Gastroesophageal sphincter (tissue), 4 donors: ENCODE results near the gene NUP160. TPM values are rescaled to one million over a fixed set of nuclear protein-coding genes. Genes with fewer than 3 reads are reported as not detected.
A peak's percentile ranks its signal among the peaks of the same experiment; 100 is the strongest.

Experiments
- ATAC-seq: fragments of 150-250 bp; one replicate; pipeline ENCODE4 v1.9.1; 2016; ENCODE audit warnings: mild to moderate bottlenecking, moderate library complexity
- H3K27ac ChIP-seq, 4 donors: fragments of 200-600 bp; sonication (generic) in 3 of 4; 1 replicate in 3 of 4; 2 replicates in 1 of 4; pipeline ENCODE4 v1.5.1; 2016 to 2019
- H3K27me3 ChIP-seq: fragments of 200-600 bp; sonication (generic); one replicate; pipeline ENCODE4 v1.5.1; 2019
- H3K36me3 ChIP-seq, 2 donors: fragments of 200-600 bp; sonication (generic); one replicate each; pipeline ENCODE4 v1.5.1; 2019; ENCODE audit warnings: control low read depth in 1 of 2
- H3K4me1 ChIP-seq, 3 donors: fragments of 200-600 bp; sonication (generic); 1 replicate in 2 of 3; 2 replicates in 1 of 3; pipeline ENCODE4 v1.5.1; 2016 to 2019; ENCODE audit warnings: control low read depth in 2 of 3
- H3K4me3 ChIP-seq, 2 donors: fragments of 200-600 bp; sonication (generic); one replicate each; pipeline ENCODE4 v1.5.1; 2019; ENCODE audit warnings: mild to moderate bottlenecking in 1 of 2, moderate library complexity in 1 of 2
- H3K9me3 ChIP-seq, 3 donors: fragments of 200-600 bp; sonication (generic); one replicate each; pipeline ENCODE4 v1.5.1; 2017 to 2019; ENCODE audit warnings: control low read depth in 2 of 3
- EP300 ChIP-seq: sonication (generic); formaldehyde crosslinking; IDR thresholded peaks from one replicate; pipeline ENCODE4 v1.6.1; 2017; ENCODE audit warnings: antibody characterized with exemption, mild to moderate bottlenecking
- POLR2A ChIP-seq, 2 donors: fragments of 450-650 bp; IDR thresholded peaks; one replicate each; pipeline ENCODE4 v1.6.1; 2017; ENCODE audit warnings: antibody characterized with exemption in 2 of 2, mild to moderate bottlenecking in 2 of 2, moderate library complexity in 1 of 2
- POLR2AphosphoS5 ChIP-seq: sonication (generic); formaldehyde crosslinking; IDR thresholded peaks from one replicate; pipeline ENCODE4 v1.6.1; 2017; ENCODE audit warnings: antibody characterized with exemption
- WGBS, 2 donors: methylation state at CpG; one replicate each; pipeline ENCODE4 v1.1.5; 2018; ENCODE audit warnings: low coverage in 1 of 2; 5-methylcytosine and 5-hydroxymethylcytosine counted together
- total RNA-seq, 4 donors: library from RNA; depleted of rRNA; stranded (reverse); fragments of >200 nt; gene quantifications; one replicate each; pipeline ENCODE4 v1.1.0, GENCODE V29; 2016
- TF ChIP-seq, protein P1 (sequence below), 4 experiments: fragments of 200-600 bp in 2 of 4; fragments of 450-650 bp in 2 of 4; sonication (generic) in 1 of 4; IDR thresholded peaks; one replicate each; pipeline ENCODE4 v1.5.1; 2017 to 2019; ENCODE audit warnings: antibody characterized with exemption in 4 of 4, mild to moderate bottlenecking in 2 of 4, moderate library complexity in 2 of 4

NUP160 gene
- total RNA-seq, 4 donors from 2014 or later, result 15.7 to 34.2 (median 22.9) TPM

GRCh38 chr11:47786373-47786772 lies 61.8 kb downstream of the NUP160 start:
- Histone ChIP-seq H3K36me3 (peaks cover 0 to 99% of the 10 kb centered on the region in 2 donors), H3K4me3 (no peak overlapping the region), H3K9me3 (no peaks in the 10 kb centered on the region), H3K27me3 (no peaks in the 10 kb centered on the region), H3K27ac (peak overlapping the region; percentile 31 to 72 (median 42)), H3K4me1 (peaks cover 0 to 17% (median 0%) of the 10 kb centered on the region in 3 donors)
- TF ChIP-seq POLR2AphosphoS5 (no peak), POLR2A (IDR thresholded peaks at IDR 0.05) (no peak), EP300 (no peak)
- TF ChIP-seq, protein P1, sequence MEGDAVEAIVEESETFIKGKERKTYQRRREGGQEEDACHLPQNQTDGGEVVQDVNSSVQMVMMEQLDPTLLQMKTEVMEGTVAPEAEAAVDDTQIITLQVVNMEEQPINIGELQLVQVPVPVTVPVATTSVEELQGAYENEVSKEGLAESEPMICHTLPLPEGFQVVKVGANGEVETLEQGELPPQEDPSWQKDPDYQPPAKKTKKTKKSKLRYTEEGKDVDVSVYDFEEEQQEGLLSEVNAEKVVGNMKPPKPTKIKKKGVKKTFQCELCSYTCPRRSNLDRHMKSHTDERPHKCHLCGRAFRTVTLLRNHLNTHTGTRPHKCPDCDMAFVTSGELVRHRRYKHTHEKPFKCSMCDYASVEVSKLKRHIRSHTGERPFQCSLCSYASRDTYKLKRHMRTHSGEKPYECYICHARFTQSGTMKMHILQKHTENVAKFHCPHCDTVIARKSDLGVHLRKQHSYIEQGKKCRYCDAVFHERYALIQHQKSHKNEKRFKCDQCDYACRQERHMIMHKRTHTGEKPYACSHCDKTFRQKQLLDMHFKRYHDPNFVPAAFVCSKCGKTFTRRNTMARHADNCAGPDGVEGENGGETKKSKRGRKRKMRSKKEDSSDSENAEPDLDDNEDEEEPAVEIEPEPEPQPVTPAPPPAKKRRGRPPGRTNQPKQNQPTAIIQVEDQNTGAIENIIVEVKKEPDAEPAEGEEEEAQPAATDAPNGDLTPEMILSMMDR (IDR thresholded peaks at IDR 0.05), result peak in 2 of 4 experiments; percentile 6 to 32
- WGBS, 2 donors, result 0 to 26% methylated on average over 2 of the region's 2 CpGs
- ATAC-seq, result peak; percentile 81

DNA sequence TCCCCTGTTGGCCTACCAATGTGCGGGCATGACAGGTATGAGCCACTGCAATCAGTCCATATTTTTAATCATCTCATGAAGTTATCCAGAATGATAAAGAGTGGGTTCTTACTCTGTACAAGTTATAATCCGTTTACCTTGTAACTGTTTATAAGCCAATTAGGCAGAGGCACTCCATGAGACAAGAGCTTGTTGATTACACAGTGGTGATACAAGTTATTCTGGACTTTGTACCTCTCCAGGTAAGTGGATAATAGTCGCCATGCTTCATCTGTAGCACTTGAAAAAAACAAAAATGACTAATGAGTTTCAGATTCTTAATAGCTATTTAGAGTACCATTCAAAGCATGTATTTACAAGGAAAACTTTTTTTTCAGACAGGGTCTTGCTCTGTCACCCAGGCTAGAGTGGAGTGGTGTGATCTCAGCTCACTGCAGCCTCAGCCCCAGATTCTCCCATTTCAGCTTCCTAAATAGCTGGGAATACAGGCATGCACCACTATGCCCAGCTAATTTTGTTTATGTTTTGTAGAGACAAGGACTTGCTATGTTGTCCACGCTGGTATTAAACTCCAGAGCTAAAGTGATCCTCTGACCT lies 63.3 kb downstream of the NUP160 start:
- TF ChIP-seq POLR2AphosphoS5, result no peak
- TF ChIP-seq, protein P1 (IDR thresholded peaks at IDR 0.05), result no peak
- TF ChIP-seq EP300, result no peak
- no peak for TF ChIP-seq POLR2A (IDR thresholded peaks at IDR 0.05)
- Histone ChIP-seq H3K4me3 (no peak overlapping the region), H3K9me3 (no peaks in the 10 kb centered on the region), H3K4me1 (peaks cover 0 to 14% (median 0%) of the 10 kb centered on the region in 3 donors), H3K27me3 (no peaks in the 10 kb centered on the region), H3K27ac (no peak overlapping the region), H3K36me3 (peaks cover 0 to 99% of the 10 kb centered on the region in 2 donors)
- ATAC-seq, result no peak
- 75 to 89% methylated on average over 3 to 4 of the region's 4 CpGs for WGBS, 2 donors

- Histone ChIP-seq H3K27me3 (no peaks in the 10 kb centered on the region), H3K4me1 (peaks cover 0 to 14% (median 0%) of the 10 kb centered on the region in 3 donors), H3K9me3 (no peaks in the 10 kb centered on the region), H3K36me3 (peaks cover 0 to 100% of the 10 kb centered on the region in 2 donors), H3K27ac (no peak overlapping the region), H3K4me3 (no peak overlapping the region)
- no peak for ATAC-seq
- WGBS, 2 donors, result 83 to 91% methylated on average over 2 of the region's 2 CpGs
- TF ChIP-seq EP300 (no peak), POLR2A (IDR thresholded peaks at IDR 0.05) (no peak), POLR2AphosphoS5 (no peak)
- TF ChIP-seq, protein P1 (IDR thresholded peaks at IDR 0.05), result no peak
These were observed 65.0 kb downstream of the NUP160 start for GRCh38 chr11:47783087-47783610.

DNA sequence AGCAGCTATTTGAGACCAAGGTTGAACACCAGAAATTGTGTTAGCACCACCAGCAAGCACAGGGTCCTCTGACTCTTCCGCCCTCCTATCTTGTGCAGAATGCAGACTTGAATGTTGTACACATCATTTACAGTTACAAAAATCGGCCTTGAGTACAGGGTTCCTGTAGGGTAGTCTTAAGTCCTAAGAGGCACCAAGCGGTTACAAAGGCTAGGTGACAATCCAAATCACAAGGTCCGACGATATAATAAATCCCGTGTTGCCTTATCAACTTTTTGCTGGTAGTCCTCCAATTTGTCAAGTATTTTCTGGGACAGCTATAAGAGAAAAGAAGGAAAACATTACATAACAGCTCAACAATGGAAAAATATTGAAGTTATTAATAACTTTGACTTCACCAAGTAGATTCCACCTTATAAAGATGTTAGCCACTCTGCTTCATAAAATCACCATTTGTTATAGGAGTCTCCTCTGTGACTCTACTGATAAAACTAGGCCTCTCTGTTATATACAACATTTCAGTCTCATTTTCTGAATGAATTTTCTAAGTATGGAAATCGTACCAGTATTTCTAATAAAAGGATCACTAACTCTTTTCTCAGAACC lies 69.2 kb downstream of the NUP160 start:
- ATAC-seq, result no peak
- WGBS, 2 donors, result 78 to 88% methylated on average over 2 to 6 of the region's 7 CpGs
- peaks cover 0 to 91% of the 10 kb centered on the region in 2 donors for H3K36me3 ChIP-seq
- no peaks in the 10 kb centered on the region for H3K27me3 ChIP-seq
- TF ChIP-seq EP300 (no peak), POLR2A (IDR thresholded peaks at IDR 0.05) (no peak), POLR2AphosphoS5 (no peak)
- TF ChIP-seq, protein P1 (IDR thresholded peaks at IDR 0.05), result no peak
- H3K4me3 ChIP-seq, result no peak overlapping the region
- no peaks in the 10 kb centered on the region for H3K9me3 ChIP-seq
- no peak overlapping the region for H3K27ac ChIP-seq
- no peaks in the 10 kb centered on the region for H3K4me1 ChIP-seq
